Smooth muscle cell (in vitro differentiated cells): Measurements from ENCODE around the gene NAV3. TPM values are rescaled to one million over a fixed set of nuclear protein-coding genes. Genes with fewer than 3 reads are reported as not detected.
"Not testable (repeated sequence)": the region's sequence is repeated elsewhere in the genome, so short reads cannot be mapped to it uniquely, and the experiment has no call there.

ENCODE experiments used
- DNase-seq: peaks from one replicate; lab custom pipeline; 2025; ENCODE audit not compliant: unreplicated experiment; lab: John Stamatoyannopoulos, UW
- H2AFZ ChIP-seq: fragments of 200-600 bp; sonication (generic); 2 replicates; pipeline ENCODE4 v1.6.0; 2016; ENCODE audit warnings: antibody characterized with exemption, low read depth, mild to moderate bottlenecking
- H3F3A ChIP-seq: fragments of 200-600 bp; sonication (generic); 2 replicates; pipeline ENCODE4 v1.6.0; 2017; ENCODE audit warnings: antibody characterized with exemption, low read depth
- H3K27ac ChIP-seq: fragments of 200-600 bp; sonication (generic); 2 replicates; pipeline ENCODE4 v1.5.1; 2016; ENCODE audit warnings: low read depth, mild to moderate bottlenecking
- H3K27me3 ChIP-seq: fragments of 200-600 bp; sonication (generic); 2 replicates; pipeline ENCODE4 v1.6.1; 2016; ENCODE audit warnings: low read depth, mild to moderate bottlenecking
- H3K36me3 ChIP-seq: fragments of 200-600 bp; sonication (generic); 2 replicates; pipeline ENCODE4 v1.5.1; 2016; ENCODE audit warnings: low read depth
- H3K4me1 ChIP-seq: fragments of 200-600 bp; sonication (generic); 2 replicates; pipeline ENCODE4 v1.5.1; 2016; ENCODE audit warnings: low read depth
- H3K4me2 ChIP-seq: fragments of 200-600 bp; sonication (generic); 2 replicates; pipeline ENCODE4 v1.6.0; 2016; ENCODE audit warnings: mild to moderate bottlenecking
- H3K4me3 ChIP-seq: fragments of 200-600 bp; sonication (generic); 2 replicates; pipeline ENCODE4 v1.5.1; 2016; ENCODE audit warnings: mild to moderate bottlenecking
- H3K79me2 ChIP-seq: fragments of 200-600 bp; sonication (generic); 2 replicates; pipeline ENCODE4 v1.6.0; 2016; ENCODE audit warnings: low read depth, mild to moderate bottlenecking
- H3K9ac ChIP-seq: fragments of 200-600 bp; sonication (generic); 2 replicates; pipeline ENCODE4 v1.6.0; 2016; ENCODE audit warnings: low read depth
- H3K9me3 ChIP-seq: fragments of 200-600 bp; sonication (generic); replicated peaks from 2 replicates; pipeline ENCODE4 v1.5.1; 2016; ENCODE audit warnings: low read depth
- H4K20me1 ChIP-seq: fragments of 200-600 bp; sonication (generic); 2 replicates; pipeline ENCODE4 v1.6.0; 2016; ENCODE audit warnings: low read depth
- CTCF ChIP-seq: fragments of 200-600 bp; sonication (generic); IDR thresholded peaks from 2 replicates; pipeline ENCODE4 v1.5.1; 2017; ENCODE audit warnings: borderline replicate concordance, mild to moderate bottlenecking, antibody characterized with exemption; ENCODE audit not compliant: insufficient read depth, poor library complexity, severe bottlenecking
- WGBS: methylation state at CpG from one replicate; pipeline ENCODE4 v1.1.7; 2016; ENCODE audit warnings: low lambda C conversion rate; 5-methylcytosine and 5-hydroxymethylcytosine counted together
- polyA plus RNA-seq: library from polyadenylated mRNA; unstranded; fragments of >200 nt; fragmentation: Nextera tagmentation; extraction: Ambion mirVana; gene quantifications from 2 replicates; pipeline ENCODE4 v1.2.1, GENCODE V29; 2016
- total RNA-seq: library from RNA; depleted of rRNA; stranded (reverse); fragments of >200 nt; gene quantifications from 2 replicates; pipeline ENCODE4 v1.2.3, GENCODE V29; 2014

The NAV3 gene
- total and polyA plus RNA-seq, 2 experiments from 2014 or later, result 8.0 to 31.0 TPM

DNA sequence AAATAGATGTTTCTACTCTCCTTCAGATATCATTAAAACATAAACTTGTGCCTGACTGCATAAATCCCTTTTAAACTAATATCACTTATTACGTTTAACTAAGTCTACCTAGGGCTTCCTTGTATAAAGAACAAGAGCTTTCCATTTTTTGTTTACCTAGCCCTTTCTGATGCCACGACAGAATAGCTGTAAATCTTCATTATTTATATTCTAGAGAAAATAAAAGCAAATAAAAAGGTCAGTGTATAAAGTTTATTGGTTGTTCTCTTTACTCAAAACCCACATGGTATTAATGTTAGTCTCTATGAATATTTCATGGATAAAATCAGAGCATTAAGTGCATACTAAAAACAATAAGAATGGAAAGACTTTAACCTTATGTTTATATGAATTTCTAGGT is 269.1 kb downstream of the NAV3 start:
- H4K20me1 ChIP-seq, result no peaks in the 10 kb centered on the region
- no peak for TF ChIP-seq CTCF
- no peaks in the 10 kb centered on the region for H3K9me3 ChIP-seq
- no peak for DNase-seq
- no peak overlapping the region for H3K9ac ChIP-seq
- no peak overlapping the region for H3K4me3 ChIP-seq
- no peak overlapping the region for H2AFZ ChIP-seq
- WGBS, result 63% methylated on average over 2 of the region's 2 CpGs
- H3K4me2 ChIP-seq, result no peak overlapping the region
- H3K36me3 ChIP-seq, result no peaks in the 10 kb centered on the region
- no peak overlapping the region for H3K27ac ChIP-seq
- H3F3A ChIP-seq, result no peaks in the 10 kb centered on the region
- no peaks in the 10 kb centered on the region for H3K4me1 ChIP-seq
- H3K27me3 ChIP-seq, result no peaks in the 10 kb centered on the region
- H3K79me2 ChIP-seq, result no peaks in the 10 kb centered on the region

DNA sequence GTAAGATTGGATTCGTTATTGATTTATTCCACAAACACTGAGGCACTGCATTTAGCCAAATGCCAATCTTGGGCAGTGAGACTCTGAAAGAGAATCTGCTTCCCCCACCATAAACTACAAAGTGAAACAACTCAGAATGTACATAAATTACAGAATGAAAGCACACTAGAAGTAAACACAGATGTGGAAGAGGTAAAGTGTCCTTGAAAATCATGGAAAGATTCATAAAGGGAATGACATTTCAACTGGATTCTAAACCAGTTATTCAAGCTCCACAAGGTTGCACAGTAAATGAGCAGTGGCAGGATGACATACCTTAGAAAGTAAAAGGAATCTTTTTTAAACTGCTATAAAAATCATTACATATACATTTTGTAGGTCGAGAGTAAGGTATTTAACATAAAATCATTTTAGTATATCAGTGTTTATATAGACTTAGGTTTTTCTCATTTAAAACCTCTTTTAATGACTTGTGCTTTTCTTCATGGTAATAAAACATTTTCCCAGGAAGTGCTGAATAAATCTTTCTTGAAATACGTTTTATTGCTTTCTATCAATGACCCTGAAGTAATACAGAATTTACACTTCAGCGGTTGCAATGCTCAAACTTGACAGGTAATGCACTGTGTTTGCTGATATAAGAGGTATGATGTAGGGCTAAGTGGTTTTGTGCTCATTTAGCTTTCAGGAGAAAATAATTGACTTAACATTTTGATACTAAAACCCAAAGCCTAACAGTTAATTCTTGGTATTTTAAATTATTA is 270.6 kb downstream of the NAV3 start:
- no peaks in the 10 kb centered on the region for H3K4me1 ChIP-seq
- H2AFZ ChIP-seq, result no peak overlapping the region
- H3K9ac ChIP-seq, result no peak overlapping the region
- no peak overlapping the region for H3K4me3 ChIP-seq
- H3K27me3 ChIP-seq, result no peaks in the 10 kb centered on the region
- no peak for DNase-seq
- no peak overlapping the region for H3K27ac ChIP-seq
- H3K36me3 ChIP-seq, result no peaks in the 10 kb centered on the region
- no peaks in the 10 kb centered on the region for H3K9me3 ChIP-seq
- no peaks in the 10 kb centered on the region for H3F3A ChIP-seq
- H4K20me1 ChIP-seq, result no peaks in the 10 kb centered on the region
- WGBS, result 76% methylated on average over 4 of the region's 4 CpGs
- H3K79me2 ChIP-seq, result no peaks in the 10 kb centered on the region
- TF ChIP-seq CTCF, result no peak
- no peak overlapping the region for H3K4me2 ChIP-seq

DNA sequence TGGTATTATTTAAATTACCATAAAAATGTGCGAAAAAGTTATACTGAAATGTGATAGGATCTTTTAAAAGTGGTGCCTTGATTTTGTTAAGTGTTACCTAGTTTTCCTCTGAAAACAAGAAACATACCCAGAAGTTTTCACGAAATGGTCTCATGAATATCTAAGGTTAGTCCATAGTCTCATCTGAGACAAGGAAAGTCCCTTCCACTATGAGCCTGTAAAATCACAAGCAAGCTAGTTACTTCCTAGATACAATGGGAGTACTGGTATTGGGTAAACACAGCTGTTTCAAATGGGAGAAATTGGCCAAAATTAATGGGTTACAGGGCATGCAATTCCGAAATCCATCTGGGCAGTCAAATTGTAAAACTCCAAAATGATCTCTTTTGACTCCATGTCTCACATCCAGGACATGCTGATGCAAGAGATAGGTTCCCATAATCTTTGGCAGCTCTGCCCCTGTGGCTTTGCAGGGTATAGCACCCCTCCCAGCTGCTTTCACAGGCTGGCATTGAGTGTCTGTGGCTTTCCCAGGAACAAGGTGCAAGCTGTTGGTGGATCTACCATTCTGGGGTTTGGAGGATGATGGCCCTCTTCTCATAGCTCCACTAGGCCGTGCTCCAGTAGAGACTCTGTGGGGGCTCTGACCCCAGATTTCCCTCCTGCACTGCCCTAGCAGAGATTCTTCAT is 271.4 kb downstream of the NAV3 start:
- Histone ChIP-seq H3F3A (no peaks in the 10 kb centered on the region), H3K4me2 (no peak overlapping the region), H3K27me3 (no peaks in the 10 kb centered on the region), H3K27ac (no peak overlapping the region), H3K9ac (no peak overlapping the region), H3K4me1 (no peaks in the 10 kb centered on the region), H3K36me3 (no peaks in the 10 kb centered on the region), H2AFZ (no peak overlapping the region), H3K9me3 (no peaks in the 10 kb centered on the region), H4K20me1 (no peaks in the 10 kb centered on the region), H3K4me3 (no peak overlapping the region), H3K79me2 (no peaks in the 10 kb centered on the region)
- TF ChIP-seq CTCF, result no peak
- WGBS, result 98% methylated on average over 4 of the region's 4 CpGs
- no peak for DNase-seq

- H3K9me3 ChIP-seq, H3K36me3 ChIP-seq, H3K27me3 ChIP-seq, H3K4me2 ChIP-seq, H3K4me1 ChIP-seq, H4K20me1 ChIP-seq, DNase-seq, H3K9ac ChIP-seq, H3K4me3 ChIP-seq, H3K79me2 ChIP-seq, H2AFZ ChIP-seq, H3F3A ChIP-seq, H3K27ac ChIP-seq: not testable (repeated sequence)
- WGBS, result 97% methylated on average over 2 of the region's 2 CpGs
These were observed 272.1 kb downstream of the NAV3 start for GRCh38 chr12:78102801-78103200.
